Trophoblast cell (in vitro differentiated cells and primary cell): ENCODE data around the gene DNAH17.
A peak's percentile ranks its signal among the peaks of the same experiment; 100 is the strongest.

ENCODE experiments used
- DNase-seq, 2 donors: peaks; one replicate each; pipeline ENCODE4 v3.0.0-alpha.2; 2016
- H2AFZ ChIP-seq: 2 replicates; pipeline ENCODE4 v1.6.1; 2013; ENCODE audit warnings: low read length, moderate library complexity, mild to moderate bottlenecking; ENCODE audit not compliant: insufficient read depth, poor library complexity
- H2AK5ac ChIP-seq: 2 replicates; pipeline ENCODE4 v1.6.1; 2013; ENCODE audit warnings: mild to moderate bottlenecking, low read length
- H2BK120ac ChIP-seq: 2 replicates; pipeline ENCODE4 v1.6.1; 2013; ENCODE audit warnings: low read length, mild to moderate bottlenecking, moderate library complexity; ENCODE audit not compliant: insufficient read depth, poor library complexity
- H2BK12ac ChIP-seq: 2 replicates; pipeline ENCODE4 v1.6.1; 2013; ENCODE audit warnings: mild to moderate bottlenecking, low read length, moderate library complexity
- H2BK5ac ChIP-seq: 2 replicates; pipeline ENCODE4 v1.6.1; 2013; ENCODE audit warnings: low read length, low read depth, moderate library complexity, mild to moderate bottlenecking; ENCODE audit not compliant: poor library complexity
- H3K14ac ChIP-seq: 2 replicates; pipeline ENCODE4 v1.6.1; 2013; ENCODE audit warnings: mild to moderate bottlenecking, low read length
- H3K18ac ChIP-seq: 2 replicates; pipeline ENCODE4 v1.6.1; 2013; ENCODE audit warnings: mild to moderate bottlenecking, low read length
- H3K23ac ChIP-seq: 2 replicates; pipeline ENCODE4 v1.6.1; 2013; ENCODE audit warnings: low read length
- H3K27ac ChIP-seq: 2 replicates; pipeline ENCODE4 v1.5.1; 2013; ENCODE audit warnings: low read depth, mild to moderate bottlenecking, inconsistent platforms, low read length, moderate library complexity
- H3K27me3 ChIP-seq: 2 replicates; pipeline ENCODE4 v1.6.1; 2013; ENCODE audit warnings: inconsistent platforms, mild to moderate bottlenecking, low read length, moderate library complexity; ENCODE audit not compliant: insufficient read depth
- H3K36me3 ChIP-seq, 2 experiments: 1 replicate in 1 of 2; 2 replicates in 1 of 2; pipeline ENCODE4 v1.6.1; 2013; ENCODE audit warnings: low read length in 2 of 2, mild to moderate bottlenecking in 2 of 2, moderate library complexity in 1 of 2; ENCODE audit not compliant: insufficient read depth in 2 of 2, control insufficient read depth in 1 of 2
- H3K4ac ChIP-seq: 2 replicates; pipeline ENCODE4 v1.6.1; 2013; ENCODE audit warnings: low read depth, mild to moderate bottlenecking, low read length, moderate library complexity
- H3K4me1 ChIP-seq, 2 experiments: 1 replicate in 1 of 2; 2 replicates in 1 of 2; pipeline ENCODE4 v1.6.1; 2013; ENCODE audit warnings: low read length in 2 of 2, mild to moderate bottlenecking in 2 of 2, moderate library complexity in 1 of 2; ENCODE audit not compliant: insufficient read depth in 2 of 2, control insufficient read depth in 1 of 2
- H3K4me2 ChIP-seq: 2 replicates; pipeline ENCODE4 v1.6.1; 2013; ENCODE audit warnings: inconsistent platforms, mild to moderate bottlenecking, low read length, moderate library complexity
- H3K4me3 ChIP-seq: 2 replicates; pipeline ENCODE4 v1.5.1; 2013; ENCODE audit warnings: mild to moderate bottlenecking, low read depth, low read length, inconsistent platforms
- H3K79me1 ChIP-seq: one replicate; pipeline ENCODE4 v1.6.1; 2013; ENCODE audit warnings: low read length
- H3K79me2 ChIP-seq: 2 replicates; pipeline ENCODE4 v1.6.1; 2013; ENCODE audit warnings: low read length, mild to moderate bottlenecking; ENCODE audit not compliant: control insufficient read depth, insufficient read depth, poor library complexity
- H3K9ac ChIP-seq: 2 replicates; pipeline ENCODE4 v1.6.1; 2013; ENCODE audit warnings: mild to moderate bottlenecking, low read length
- H3K9me3 ChIP-seq: 2 replicates; pipeline ENCODE4 v1.6.1; 2013; ENCODE audit warnings: low read depth, mild to moderate bottlenecking, control low read depth, inconsistent platforms, low read length; ENCODE audit not compliant: insufficient read depth
- H4K12ac ChIP-seq: 2 replicates; pipeline ENCODE4 v1.6.1; 2013; ENCODE audit warnings: low read depth, mild to moderate bottlenecking, low read length, moderate library complexity
- H4K8ac ChIP-seq: 2 replicates; pipeline ENCODE4 v1.6.1; 2013; ENCODE audit warnings: low read depth, mild to moderate bottlenecking, low read length, moderate library complexity
- H4K91ac ChIP-seq: one replicate; pipeline ENCODE4 v1.6.1; 2013; ENCODE audit warnings: low read depth, mild to moderate bottlenecking, low read length, moderate library complexity
- WGBS: extraction: QIAGEN DNeasy Blood & Tissue Kit; methylation state at CpG from one replicate; pipeline ENCODE4 v1.1.7; 2013; ENCODE audit warnings: missing lambda C conversion rate; ENCODE audit not compliant: insufficient read length, insufficient coverage; ENCODE audit errors: extremely low coverage; 5-methylcytosine and 5-hydroxymethylcytosine counted together

Gene DNAH17

DNA sequence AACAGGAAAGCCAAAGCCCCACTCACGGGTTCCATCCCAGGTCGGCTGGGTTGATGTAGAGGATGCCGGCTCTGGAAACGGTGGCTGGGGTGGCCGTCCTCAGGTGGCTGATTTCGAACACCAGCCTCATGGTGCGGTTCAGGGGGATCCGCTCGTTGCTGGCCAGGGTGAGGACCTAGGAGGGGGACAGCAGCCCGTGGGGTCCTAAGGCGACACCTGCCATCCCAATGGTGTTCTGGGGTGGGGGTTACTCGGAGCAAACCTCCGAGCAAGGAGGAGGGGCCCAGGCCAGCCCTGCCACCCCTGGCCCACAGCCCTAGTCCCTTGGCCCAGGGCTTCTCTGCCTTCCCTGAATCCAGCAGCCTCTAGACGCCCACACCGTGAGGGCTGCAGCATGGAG is 86.5 kb downstream of the DNAH17 start:
- Histone ChIP-seq H3K18ac (no peak overlapping the region), H3K14ac (no peak overlapping the region), H4K12ac (no peak overlapping the region), H2BK5ac (no peak overlapping the region), H3K4ac (no peak overlapping the region), H3K9ac (no peak overlapping the region), H3K4me2 (no peak overlapping the region), H3K4me3 (no peak overlapping the region), H3K79me1 (no peaks in the 10 kb centered on the region), H4K8ac (no peak overlapping the region), H3K36me3 (no peaks in the 10 kb centered on the region), H3K4me1 (no peaks in the 10 kb centered on the region), H2BK12ac (no peak overlapping the region), H3K9me3 (no peaks in the 10 kb centered on the region), H2AK5ac (no peak overlapping the region), H3K27me3 (no peaks in the 10 kb centered on the region), H2BK120ac (no peak overlapping the region), H3K79me2 (no peaks in the 10 kb centered on the region), H2AFZ (no peak overlapping the region), H3K23ac (no peak overlapping the region), H4K91ac (no peak overlapping the region), H3K27ac (no peak overlapping the region)
- no CpG with 5 or more reads among the region's 15 CpGs for WGBS
- DNase-seq, result no peak

DNA sequence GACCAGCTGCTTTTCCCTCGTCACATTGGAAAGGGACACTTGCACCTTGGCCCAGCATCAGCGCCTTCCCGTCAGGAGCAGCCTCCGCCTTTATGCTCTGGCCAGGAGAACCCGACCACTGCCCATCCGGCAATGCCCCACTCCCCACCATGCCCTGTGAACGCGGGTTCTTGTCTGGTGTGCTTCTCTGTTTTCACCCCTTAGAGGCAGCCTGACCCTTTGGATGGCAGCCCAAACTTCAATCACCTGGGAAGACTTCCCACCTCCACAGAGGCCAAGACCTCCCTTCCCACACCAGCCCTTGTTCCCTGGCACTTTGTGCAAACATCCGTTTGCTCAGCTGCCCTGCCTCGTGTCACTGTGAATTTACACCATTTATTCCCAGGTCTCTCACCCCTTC is 87.0 kb downstream of the DNAH17 start:
- H3K4me2 ChIP-seq, result no peak overlapping the region
- H2AK5ac ChIP-seq, result no peak overlapping the region
- H4K12ac ChIP-seq, result no peak overlapping the region
- no peak overlapping the region for H3K4me3 ChIP-seq
- H4K8ac ChIP-seq, result no peak overlapping the region
- H2BK12ac ChIP-seq, result no peak overlapping the region
- DNase-seq, result no peak
- no peaks in the 10 kb centered on the region for H3K4me1 ChIP-seq
- H3K27ac ChIP-seq, result no peak overlapping the region
- H3K9me3 ChIP-seq, result peaks cover 4% of the 10 kb centered on the region
- H3K23ac ChIP-seq, result no peak overlapping the region
- H2BK5ac ChIP-seq, result no peak overlapping the region
- no peak overlapping the region for H3K14ac ChIP-seq
- no CpG with 5 or more reads among the region's 10 CpGs for WGBS
- no peaks in the 10 kb centered on the region for H3K27me3 ChIP-seq
- no peak overlapping the region for H2BK120ac ChIP-seq
- H2AFZ ChIP-seq, result no peak overlapping the region
- no peak overlapping the region for H3K18ac ChIP-seq
- no peaks in the 10 kb centered on the region for H3K79me1 ChIP-seq
- no peaks in the 10 kb centered on the region for H3K36me3 ChIP-seq
- H3K9ac ChIP-seq, result no peak overlapping the region
- H3K79me2 ChIP-seq, result no peaks in the 10 kb centered on the region
- H3K4ac ChIP-seq, result no peak overlapping the region
- no peak overlapping the region for H4K91ac ChIP-seq

- H3K36me3 ChIP-seq, result no peaks in the 10 kb centered on the region
- no peak overlapping the region for H3K4me3 ChIP-seq
- no peak overlapping the region for H3K9ac ChIP-seq
- H4K91ac ChIP-seq, result no peak overlapping the region
- no peak overlapping the region for H3K27ac ChIP-seq
- no peak overlapping the region for H2AFZ ChIP-seq
- H3K23ac ChIP-seq, result no peak overlapping the region
- H3K14ac ChIP-seq, result no peak overlapping the region
- H2BK12ac ChIP-seq, result no peak overlapping the region
- H4K8ac ChIP-seq, result no peak overlapping the region
- no peaks in the 10 kb centered on the region for H3K79me1 ChIP-seq
- no peak overlapping the region for H3K4me2 ChIP-seq
- DNase-seq, result peak in 1 of 2 donors; percentile 35
- H2BK120ac ChIP-seq, result no peak overlapping the region
- H3K79me2 ChIP-seq, result no peaks in the 10 kb centered on the region
- H2AK5ac ChIP-seq, result no peak overlapping the region
- no peak overlapping the region for H4K12ac ChIP-seq
- peaks cover 0 to 9% of the 10 kb centered on the region in 2 experiments for H3K4me1 ChIP-seq
- H3K4ac ChIP-seq, result no peak overlapping the region
- no peak overlapping the region for H2BK5ac ChIP-seq
- no peak overlapping the region for H3K18ac ChIP-seq
- H3K27me3 ChIP-seq, result no peaks in the 10 kb centered on the region
- peaks cover 4% of the 10 kb centered on the region for H3K9me3 ChIP-seq
- WGBS, result no CpG with 5 or more reads among the region's 13 CpGs
Observed at GRCh38 chr17:78488867-78489634, 88.1 kb downstream of the DNAH17 start.

DNA sequence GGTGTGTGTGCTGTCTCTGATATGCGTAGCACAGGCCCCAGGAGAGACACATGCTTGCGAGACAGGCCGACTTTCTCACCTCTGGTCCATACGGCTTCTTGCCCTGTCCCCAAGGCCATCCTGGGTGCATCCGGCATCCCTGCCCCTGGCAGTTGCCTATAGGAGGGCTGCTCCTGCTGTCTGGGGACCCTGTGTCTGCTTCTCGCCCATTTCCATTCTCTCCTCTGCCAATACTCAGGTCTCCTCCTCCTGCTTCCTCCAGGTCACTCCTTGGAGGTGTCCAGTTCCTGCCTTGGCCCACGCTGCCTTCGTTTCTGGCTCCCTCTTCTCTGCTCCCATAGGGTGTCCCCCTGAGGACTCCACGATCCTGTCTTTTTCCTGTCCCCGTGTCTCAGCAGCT is 89.0 kb downstream of the DNAH17 start:
- H4K91ac ChIP-seq, result no peak overlapping the region
- H3K4me2 ChIP-seq, result no peak overlapping the region
- H2AFZ ChIP-seq, result no peak overlapping the region
- no peak overlapping the region for H2AK5ac ChIP-seq
- no peak overlapping the region for H3K14ac ChIP-seq
- no peak overlapping the region for H2BK120ac ChIP-seq
- H3K4me1 ChIP-seq, result peaks cover 0 to 9% of the 10 kb centered on the region in 2 experiments
- WGBS, result no CpG with 5 or more reads among the region's 10 CpGs
- H3K27me3 ChIP-seq, result no peaks in the 10 kb centered on the region
- no peak overlapping the region for H3K23ac ChIP-seq
- H4K12ac ChIP-seq, result no peak overlapping the region
- H3K9me3 ChIP-seq, result peaks cover 4% of the 10 kb centered on the region
- H3K4ac ChIP-seq, result no peak overlapping the region
- no peak overlapping the region for H3K18ac ChIP-seq
- no peak overlapping the region for H4K8ac ChIP-seq
- no peak overlapping the region for H2BK5ac ChIP-seq
- no peaks in the 10 kb centered on the region for H3K36me3 ChIP-seq
- DNase-seq, result no peak
- H3K79me2 ChIP-seq, result no peaks in the 10 kb centered on the region
- H3K4me3 ChIP-seq, result no peak overlapping the region
- H3K79me1 ChIP-seq, result no peaks in the 10 kb centered on the region
- H3K27ac ChIP-seq, result no peak overlapping the region
- H3K9ac ChIP-seq, result no peak overlapping the region
- H2BK12ac ChIP-seq, result no peak overlapping the region
